Right cardiac atrium (tissue), 5 donors: Measurements from ENCODE around the gene ITGB8. TPM values are rescaled to one million over a fixed set of nuclear protein-coding genes. Genes with fewer than 3 reads are reported as not detected.

Experiments
- ATAC-seq, 2 donors: fragments of 200-7000 bp; cut with Tn5 transposase; one replicate each; pipeline versions ENCODE4 v1.8.0 to v1.9.1; 2020; ENCODE audit warnings: moderate library complexity in 2 of 2, mild to moderate bottlenecking in 1 of 2
- DNase-seq, 3 donors: peaks; one replicate each; pipeline ENCODE4 v3.0.0-alpha.2; 2020
- H3K27ac ChIP-seq: one replicate; pipeline ENCODE4 v1.5.1; 2013; ENCODE audit warnings: mild to moderate bottlenecking, low read length, control low read depth, moderate library complexity
- H3K27me3 ChIP-seq: one replicate; pipeline ENCODE4 v1.6.1; 2013; ENCODE audit not compliant: control insufficient read depth, insufficient read depth
- H3K4me1 ChIP-seq: one replicate; pipeline ENCODE4 v1.6.1; 2013; ENCODE audit warnings: low read length; ENCODE audit not compliant: control insufficient read depth, insufficient read depth
- H3K4me3 ChIP-seq: one replicate; pipeline ENCODE4 v1.5.1; 2013; ENCODE audit warnings: low read length, control low read depth
- H3K9me3 ChIP-seq: one replicate; pipeline ENCODE4 v1.6.1; 2013; ENCODE audit warnings: low read length; ENCODE audit not compliant: control insufficient read depth
- WGBS: extraction: QIAGEN DNeasy Blood & Tissue Kit; methylation state at CpG from one replicate; pipeline ENCODE4 v1.1.7; 2013; 5-methylcytosine and 5-hydroxymethylcytosine counted together
- intact Hi-C, 4 donors: fragments of 100-400 bp; cut with DNase I; formaldehyde crosslinking; loops; one replicate each; pipeline versions ENCODE4 v1.11.0 to v1.14.0; 2022 to 2023
- polyA plus RNA-seq: library from polyadenylated mRNA; stranded (reverse); fragments of 200-250 nt; gene quantifications from one replicate; pipeline ENCODE4 v1.2.3, GENCODE V29; 2013
- total RNA-seq, 4 donors: library from RNA; stranded (reverse); fragmentation: NEBNext Ultra II Directional; extraction: Animal tissue kit (Norgen Biotek cat#: 25700); gene quantifications; one replicate each; pipeline ENCODE4 v1.2.1, GENCODE V29; 2021
- donor health status: healthy with polysubstance abuse.
- donor health status: DM: no; HTN: yes; CAD: no.
- donor health status: DM: no; HTN: no; CAD: no.
- donor health status: DM: no; HTN: yes; CAD: no; lungs with severe emphysema.
- donor health status: DM: yes; HTN: yes; CAD: no.

ITGB8 gene
- total and polyA plus RNA-seq, 5 donors = 2.1 to 5.1 (median 3.6) TPM

GRCh38 chr7:20310301-20310700, 20.4 kb upstream of the ITGB8 start:
- ATAC-seq = no peak
- Histone ChIP-seq H3K9me3 (no peaks in the 10 kb centered on the region), H3K27me3 (no peaks in the 10 kb centered on the region), H3K4me3 (no peak overlapping the region), H3K27ac (no peak overlapping the region), H3K4me1 (no peaks in the 10 kb centered on the region)
- no peak for DNase-seq
- intact Hi-C loops = loop anchor here in 1 of 4 donors (10.0 kb wide), 1 partner anchor 156 kb away; no protein-coding TSS in a partner anchor
- WGBS = 83% methylated on average over 3 of the region's 3 CpGs

- WGBS = 52% methylated on average over 3 of the region's 3 CpGs
- Histone ChIP-seq H3K27ac (no peak overlapping the region), H3K4me1 (no peaks in the 10 kb centered on the region), H3K4me3 (no peak overlapping the region), H3K27me3 (no peaks in the 10 kb centered on the region), H3K9me3 (no peaks in the 10 kb centered on the region)
- DNase-seq (no peak), ATAC-seq (no peak)
- intact Hi-C loops = loop anchor here in 1 of 4 donors (10.0 kb wide), 1 partner anchor 156 kb away; no protein-coding TSS in a partner anchor
These were observed 19.5 kb upstream of the ITGB8 start for GRCh38 chr7:20310963-20311742.

- DNase-seq (no peak), ATAC-seq (no peak)
- Histone ChIP-seq H3K27ac (no peak overlapping the region), H3K4me3 (no peak overlapping the region), H3K9me3 (no peaks in the 10 kb centered on the region), H3K27me3 (no peaks in the 10 kb centered on the region), H3K4me1 (no peaks in the 10 kb centered on the region)
- 86% methylated on average over 2 of the region's 2 CpGs for WGBS
- intact Hi-C loops = loop anchor here in 1 of 4 donors (10.0 kb wide), 1 partner anchor 157 kb away; no protein-coding TSS in a partner anchor
These were observed 19.0 kb upstream of the ITGB8 start for GRCh38 chr7:20311743-20312042.

- intact Hi-C loops = loop anchor here in 1 of 4 donors (10.0 kb wide), 1 partner anchor 158 kb away; no protein-coding TSS in a partner anchor
- no peak for ATAC-seq
These were observed 18.1 kb upstream of the ITGB8 start for GRCh38 chr7:20312562-20312961.

DNA sequence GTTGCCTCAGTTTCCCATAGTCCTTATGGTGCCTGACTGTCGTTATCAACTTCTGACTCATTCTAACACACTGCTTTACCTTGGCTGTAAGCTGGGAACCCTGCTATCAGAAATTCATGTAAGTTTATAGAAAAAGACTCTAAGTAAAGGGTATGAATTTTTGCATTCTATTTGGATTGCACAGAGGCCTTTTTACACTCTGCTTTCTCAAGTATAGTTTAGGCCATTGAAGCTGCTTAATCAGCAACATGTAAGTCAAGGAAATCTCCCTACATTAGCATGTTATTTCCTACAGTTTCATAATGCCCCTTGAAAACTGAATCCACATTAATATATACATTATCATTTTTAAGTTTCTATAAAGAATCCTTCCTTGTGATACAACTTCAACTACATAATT, 17.1 kb upstream of the ITGB8 start:
- H3K4me3 ChIP-seq = no peak overlapping the region
- WGBS = 84% methylated on average over 1 of the region's 1 CpG
- no peak for DNase-seq
- no peaks in the 10 kb centered on the region for H3K9me3 ChIP-seq
- no peaks in the 10 kb centered on the region for H3K27me3 ChIP-seq
- no peaks in the 10 kb centered on the region for H3K4me1 ChIP-seq
- no peak overlapping the region for H3K27ac ChIP-seq
- intact Hi-C loops = loop anchor here in 1 of 4 donors (10.0 kb wide), 1 partner anchor 159 kb away; no protein-coding TSS in a partner anchor
- no peak for ATAC-seq

More at GRCh38 chr7:20312562-20312961, 18.1 kb upstream of the ITGB8 start:
- H3K27ac ChIP-seq = no peak overlapping the region
- H3K9me3 ChIP-seq = no peaks in the 10 kb centered on the region
- H3K27me3 ChIP-seq = no peaks in the 10 kb centered on the region
- DNase-seq = no peak
- no peak overlapping the region for H3K4me3 ChIP-seq
- 61% methylated on average over 2 of the region's 2 CpGs for WGBS
- no peaks in the 10 kb centered on the region for H3K4me1 ChIP-seq

GRCh38 chr7:20314198-20314597, 16.5 kb upstream of the ITGB8 start:
- intact Hi-C loops = loop anchor here in 1 of 4 donors (10.0 kb wide), 1 partner anchor 159 kb away; no protein-coding TSS in a partner anchor
- H3K9me3 ChIP-seq = no peaks in the 10 kb centered on the region
- H3K4me1 ChIP-seq = no peaks in the 10 kb centered on the region
- 62% methylated on average over 2 of the region's 2 CpGs for WGBS
- H3K27me3 ChIP-seq = no peaks in the 10 kb centered on the region
- ATAC-seq (no peak), DNase-seq (no peak)
- H3K4me3 ChIP-seq = no peak overlapping the region
- H3K27ac ChIP-seq = no peak overlapping the region

GRCh38 chr7:20316706-20317105, 14.0 kb upstream of the ITGB8 start:
- no peak for ATAC-seq
- 69% methylated on average over 4 of the region's 4 CpGs for WGBS
- H3K27me3 ChIP-seq = no peaks in the 10 kb centered on the region
- H3K4me3 ChIP-seq = no peak overlapping the region
- intact Hi-C loops = loop anchor here in 1 of 4 donors (10.0 kb wide), 1 partner anchor 162 kb away; no protein-coding TSS in a partner anchor
- no peak for DNase-seq
- no peaks in the 10 kb centered on the region for H3K4me1 ChIP-seq
- no peak overlapping the region for H3K27ac ChIP-seq
- H3K9me3 ChIP-seq = no peaks in the 10 kb centered on the region

DNA sequence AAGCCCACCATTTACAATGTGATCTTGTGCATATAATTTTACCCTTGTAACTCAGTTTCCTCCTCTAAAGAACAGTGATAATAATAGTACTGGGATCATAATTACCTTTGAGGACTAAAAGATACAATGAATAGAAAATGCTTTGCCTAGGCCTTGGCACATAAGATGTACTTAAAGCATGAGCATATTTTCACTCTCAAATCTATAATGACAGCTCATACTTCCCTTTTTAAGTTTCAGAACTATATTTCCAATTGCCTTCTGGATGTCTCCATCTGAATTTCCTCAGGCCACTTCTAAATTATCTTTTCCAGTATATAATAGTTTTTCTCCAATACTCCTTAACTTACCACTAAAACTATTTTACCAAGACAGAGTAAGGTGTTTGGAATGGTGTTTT, 13.3 kb upstream of the ITGB8 start:
- Histone ChIP-seq H3K9me3 (no peaks in the 10 kb centered on the region), H3K4me3 (no peak overlapping the region), H3K27me3 (no peaks in the 10 kb centered on the region), H3K27ac (no peak overlapping the region), H3K4me1 (no peaks in the 10 kb centered on the region)
- intact Hi-C loops = loop anchor here in 1 of 4 donors (10.0 kb wide), 1 partner anchor 163 kb away; no protein-coding TSS in a partner anchor
- no peak for ATAC-seq
- DNase-seq = no peak

DNA sequence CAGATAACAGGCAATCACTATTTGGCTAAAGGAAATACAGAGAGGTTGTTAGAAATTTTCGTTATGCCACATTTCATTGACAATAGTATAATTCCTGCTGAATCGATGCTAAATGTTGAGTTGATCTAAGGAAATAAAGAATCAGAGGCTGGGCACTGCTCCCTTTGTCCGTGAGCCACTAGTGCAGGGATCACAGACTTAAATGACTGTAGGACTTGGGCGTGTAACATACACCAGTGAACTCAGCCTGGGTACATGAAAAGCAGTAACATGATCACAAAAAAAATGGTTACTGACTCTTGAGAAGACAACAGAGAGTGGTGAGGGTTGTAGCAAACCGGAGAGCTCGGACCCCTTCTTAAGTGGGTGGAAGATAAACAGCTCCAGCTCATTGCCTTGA, 11.8 kb upstream of the ITGB8 start:
- H3K4me3 ChIP-seq = no peak overlapping the region
- H3K4me1 ChIP-seq = no peaks in the 10 kb centered on the region
- H3K9me3 ChIP-seq = no peaks in the 10 kb centered on the region
- WGBS = 83% methylated on average over 6 of the region's 6 CpGs
- no peaks in the 10 kb centered on the region for H3K27me3 ChIP-seq
- ATAC-seq (no peak), DNase-seq (no peak)
- intact Hi-C loops = loop anchor here in 1 of 4 donors (10.0 kb wide), 1 partner anchor 164 kb away; no protein-coding TSS in a partner anchor
- no peak overlapping the region for H3K27ac ChIP-seq

DNA sequence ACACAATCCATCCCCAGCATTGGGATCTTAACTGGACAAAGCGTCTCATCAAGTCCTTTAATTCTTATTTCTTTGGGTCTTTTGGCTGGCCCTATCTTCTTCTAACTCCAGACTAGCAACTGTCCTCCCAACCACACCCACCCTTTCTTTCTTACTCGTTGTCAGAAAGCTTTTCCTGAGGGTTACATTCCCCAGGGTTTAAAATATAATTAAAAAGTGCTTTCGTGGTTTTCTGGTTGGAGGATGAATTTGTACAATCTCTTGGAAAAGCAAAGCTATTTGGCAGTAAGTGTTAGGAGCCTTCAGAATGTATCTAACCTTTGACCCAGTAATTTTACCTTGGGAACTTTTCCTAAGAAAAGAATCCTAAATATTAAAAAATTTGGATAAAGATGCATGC, 10.4 kb upstream of the ITGB8 start:
- intact Hi-C loops = loop anchor here in 1 of 4 donors (10.0 kb wide), 1 partner anchor 274 kb away; no protein-coding TSS in a partner anchor
- Histone ChIP-seq H3K27me3 (no peaks in the 10 kb centered on the region), H3K9me3 (no peaks in the 10 kb centered on the region), H3K4me1 (no peaks in the 10 kb centered on the region), H3K27ac (no peak overlapping the region), H3K4me3 (no peak overlapping the region)
- DNase-seq = no peak
- 48% methylated on average over 3 of the region's 3 CpGs for WGBS
- no peak for ATAC-seq

GRCh38 chr7:20320786-20321185, 9.9 kb upstream of the ITGB8 start:
- Histone ChIP-seq H3K4me1 (no peaks in the 10 kb centered on the region), H3K9me3 (no peaks in the 10 kb centered on the region), H3K4me3 (no peak overlapping the region), H3K27ac (no peak overlapping the region), H3K27me3 (no peaks in the 10 kb centered on the region)
- ATAC-seq (no peak), DNase-seq (no peak)
- intact Hi-C loops = loop anchor here in 1 of 4 donors (10.0 kb wide), 1 partner anchor 274 kb away; no protein-coding TSS in a partner anchor
- 92% methylated on average over 7 of the region's 7 CpGs for WGBS
